GM18858 (cell line): ENCODE data around the gene SENP3.

ENCODE experiments used
- ATAC-seq: cut with Tn5 transposase; IDR thresholded peaks from one replicate; pipeline ENCODE4 v1.9.1; 2021; ENCODE audit not compliant: unreplicated experiment

Gene SENP3

DNA sequence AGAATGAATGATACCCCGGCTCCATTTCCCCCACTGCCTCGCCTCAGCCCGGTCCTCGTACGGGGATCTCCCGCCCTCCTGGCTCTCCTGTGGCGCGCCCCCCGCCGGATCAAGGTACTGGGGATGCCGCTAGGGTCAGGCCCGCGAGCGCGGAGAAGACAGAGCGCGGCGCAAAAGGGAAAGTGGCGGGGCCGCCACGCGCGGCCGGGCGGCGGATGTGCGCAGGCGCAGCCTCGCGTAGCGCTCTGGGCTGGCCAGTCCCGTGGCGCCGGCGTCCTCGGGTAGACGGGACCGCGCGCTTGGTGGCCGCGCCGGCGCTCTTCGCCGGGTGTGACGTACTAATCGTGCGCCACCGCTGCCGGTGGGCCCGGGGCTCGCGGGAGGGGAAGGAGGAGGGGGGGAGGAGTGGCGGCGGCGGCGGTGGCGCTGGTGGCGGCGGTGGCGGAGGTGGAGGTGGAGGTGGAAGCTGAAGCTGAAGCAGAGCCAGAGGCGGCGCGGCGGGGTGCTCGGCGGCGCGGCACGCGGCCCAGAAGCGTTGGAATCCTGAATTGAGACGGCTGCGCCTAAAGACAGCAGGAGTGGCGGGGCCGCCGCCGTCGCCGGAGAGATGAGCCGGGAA is at the start of gene SENP3:
TSS of gene SENP3 (plus strand) at position 331 of the 619 bp plus-strand sequence. CDS start 1,158 bp downstream, outside the sequence.
- no peak for ATAC-seq

DNA sequence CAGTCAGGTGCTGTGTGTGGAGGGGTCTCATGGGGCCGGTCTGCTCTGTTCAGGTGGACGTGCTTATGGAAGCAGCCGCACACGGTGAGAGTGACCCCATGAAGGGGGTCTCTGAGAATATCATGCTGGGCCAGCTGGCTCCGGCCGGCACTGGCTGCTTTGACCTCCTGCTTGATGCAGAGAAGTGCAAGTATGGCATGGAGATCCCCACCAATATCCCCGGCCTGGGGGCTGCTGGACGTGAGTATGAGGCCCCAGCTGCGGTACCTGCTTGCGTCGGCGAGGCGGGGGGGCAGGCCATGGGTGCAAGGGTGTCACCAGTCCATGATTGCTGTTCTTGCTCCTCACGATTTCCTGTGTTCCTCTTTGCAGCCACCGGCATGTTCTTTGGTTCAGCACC is 49.6 kb upstream of the SENP3 start:
- ATAC-seq: no peak

DNA sequence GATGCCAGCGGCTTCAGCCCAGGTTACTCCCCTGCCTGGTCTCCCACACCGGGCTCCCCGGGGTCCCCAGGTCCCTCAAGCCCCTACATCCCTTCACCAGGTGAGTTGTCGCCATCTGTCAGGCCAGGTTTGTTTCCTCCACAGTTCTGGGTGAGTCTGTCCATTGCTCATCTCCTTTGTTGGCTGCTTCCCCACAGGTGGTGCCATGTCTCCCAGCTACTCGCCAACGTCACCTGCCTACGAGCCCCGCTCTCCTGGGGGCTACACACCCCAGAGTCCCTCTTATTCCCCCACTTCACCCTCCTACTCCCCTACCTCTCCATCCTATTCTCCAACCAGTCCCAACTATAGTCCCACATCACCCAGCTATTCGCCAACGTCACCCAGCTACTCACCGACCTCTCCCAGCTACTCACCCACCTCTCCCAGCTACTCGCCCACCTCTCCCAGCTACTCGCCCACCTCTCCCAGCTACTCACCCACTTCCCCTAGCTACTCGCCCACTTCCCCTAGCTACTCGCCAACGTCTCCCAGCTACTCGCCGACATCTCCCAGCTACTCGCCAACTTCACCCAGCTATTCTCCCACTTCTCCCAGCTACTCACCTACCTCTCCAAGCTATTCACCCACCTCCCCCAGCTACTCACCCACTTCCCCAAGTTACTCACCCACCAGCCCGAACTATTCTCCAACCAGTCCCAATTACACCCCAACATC is 48.7 kb upstream of the SENP3 start:
- no peak for ATAC-seq

DNA sequence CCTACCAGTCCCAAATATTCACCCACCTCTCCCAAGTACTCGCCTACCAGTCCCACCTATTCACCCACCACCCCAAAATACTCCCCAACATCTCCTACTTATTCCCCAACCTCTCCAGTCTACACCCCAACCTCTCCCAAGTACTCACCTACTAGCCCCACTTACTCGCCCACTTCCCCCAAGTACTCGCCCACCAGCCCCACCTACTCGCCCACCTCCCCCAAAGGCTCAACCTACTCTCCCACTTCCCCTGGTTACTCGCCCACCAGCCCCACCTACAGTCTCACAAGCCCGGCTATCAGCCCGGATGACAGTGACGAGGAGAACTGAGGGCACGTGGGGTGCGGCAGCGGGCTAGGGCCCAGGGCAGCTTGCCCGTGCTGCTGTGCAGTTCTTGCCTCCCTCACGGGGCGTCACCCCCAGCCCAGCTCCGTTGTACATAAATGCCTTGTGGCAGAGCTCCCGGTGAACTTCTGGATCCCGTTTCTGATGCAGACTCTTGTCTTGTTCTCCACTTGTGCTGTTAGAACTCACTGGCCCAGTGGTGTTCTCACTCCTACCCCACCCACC is 47.8 kb upstream of the SENP3 start:
- no peak for ATAC-seq

DNA sequence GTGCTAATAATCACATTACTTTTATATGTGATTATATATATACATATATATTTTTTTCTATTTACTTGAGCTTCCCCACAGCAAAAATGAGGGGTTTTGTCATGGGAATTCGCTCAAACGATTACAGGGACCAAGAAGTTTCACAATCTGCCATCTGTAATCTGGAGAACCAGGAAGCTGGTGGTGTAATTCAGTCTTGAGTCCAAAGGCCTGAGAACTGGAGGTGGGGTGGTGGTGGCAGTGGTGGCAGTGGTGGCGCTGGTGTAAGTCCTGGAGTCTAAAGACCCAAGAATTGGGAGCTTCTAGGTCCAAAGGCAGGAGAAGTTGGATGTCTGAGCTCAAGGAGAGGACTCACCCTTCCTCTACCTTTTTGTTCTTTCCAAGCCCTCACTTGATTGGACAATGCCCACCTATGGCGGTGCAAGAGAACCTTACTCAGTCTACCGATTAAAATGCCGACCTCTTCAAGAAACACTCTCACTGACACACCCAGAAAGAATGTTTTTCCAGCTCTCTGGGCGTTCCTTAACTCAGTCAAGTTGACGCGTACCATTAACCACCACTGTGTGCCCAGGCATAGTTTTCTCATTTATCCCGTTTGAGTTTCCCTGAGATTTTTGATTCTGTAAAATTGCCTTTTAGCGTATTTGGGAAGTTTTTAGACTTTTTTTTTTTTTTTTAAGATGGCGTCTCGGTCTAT is 45.7 kb upstream of the SENP3 start:
- ATAC-seq: no peak

DNA sequence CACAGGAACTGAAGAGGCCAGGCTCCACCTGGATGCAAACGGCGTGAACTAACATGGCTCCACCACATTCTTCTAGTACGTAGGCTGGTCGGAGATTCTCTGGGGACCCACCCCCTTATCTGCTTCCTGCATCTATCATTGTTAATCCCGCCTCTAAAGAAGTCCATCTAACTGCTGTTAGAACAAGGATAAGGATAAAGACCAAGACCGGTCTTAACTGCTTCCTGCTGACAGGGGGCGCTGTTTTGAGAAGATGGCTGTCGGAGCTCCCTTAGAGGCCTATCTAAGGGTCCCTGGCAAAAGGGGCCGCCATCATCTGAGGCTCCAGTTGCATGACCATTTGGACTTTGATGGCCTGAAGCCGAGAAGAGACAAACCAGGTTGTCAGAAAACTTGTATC is 38.7 kb upstream of the SENP3 start:
- no peak for ATAC-seq

DNA sequence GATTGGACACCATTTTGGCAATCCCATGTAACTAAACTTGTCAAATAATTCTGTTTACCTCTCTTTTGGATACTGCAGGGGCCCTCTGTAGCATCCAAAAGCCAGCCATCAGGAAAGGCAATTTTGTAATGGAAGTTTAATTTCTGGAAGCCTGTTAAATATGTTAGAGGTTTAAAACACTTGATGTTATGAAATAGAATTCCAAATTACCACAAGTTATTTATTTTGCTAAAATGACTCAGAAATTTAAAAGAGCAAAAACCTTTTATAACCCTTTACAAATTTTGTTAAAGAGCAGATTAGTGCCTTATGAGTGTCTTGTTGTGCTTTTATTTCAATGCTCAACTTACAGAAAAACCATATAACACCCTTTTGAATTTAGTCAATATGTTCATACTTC is 32.9 kb upstream of the SENP3 start:
- ATAC-seq: no peak

DNA sequence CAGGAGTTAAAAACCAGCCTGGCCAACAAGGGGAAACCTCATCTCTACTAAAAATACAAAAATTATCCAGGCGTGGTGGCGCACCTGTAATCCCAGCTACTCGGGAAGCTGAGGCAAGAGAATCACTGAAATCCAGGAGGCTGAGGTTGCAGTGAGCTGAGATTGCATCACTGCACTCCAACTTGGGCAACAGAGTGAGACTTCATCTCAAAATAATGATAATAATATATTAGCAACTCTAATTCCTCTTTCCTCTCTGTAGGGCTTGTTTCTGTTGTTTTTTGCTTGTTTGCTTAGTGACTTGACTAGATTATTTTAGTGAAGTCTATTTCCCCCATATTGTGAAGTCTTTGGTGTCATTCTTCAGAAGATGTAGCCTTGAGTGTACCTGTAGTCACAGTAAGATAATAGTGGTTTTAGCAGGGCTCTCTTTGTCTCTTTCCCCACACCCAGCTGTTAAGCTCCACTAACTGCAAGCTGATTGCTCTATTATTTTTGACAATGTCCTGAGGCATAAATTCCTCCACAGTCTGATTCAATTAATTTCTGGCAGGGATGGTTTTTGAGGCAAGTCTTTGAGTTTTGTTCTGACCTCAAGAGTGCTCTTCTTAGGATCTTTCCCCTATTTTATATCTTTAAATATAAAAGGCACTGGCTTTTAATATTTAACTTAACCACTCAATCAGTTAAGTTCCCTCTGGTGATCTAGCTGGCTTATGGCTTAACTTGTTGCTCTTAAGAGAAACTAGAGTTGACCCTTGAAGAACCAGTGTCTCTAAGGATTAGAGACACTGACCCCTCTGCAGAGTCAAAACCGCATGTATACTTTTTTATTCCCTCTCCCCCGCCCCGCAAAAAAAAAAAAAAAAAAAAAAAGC is 31.5 kb upstream of the SENP3 start:
- ATAC-seq: no peak

DNA sequence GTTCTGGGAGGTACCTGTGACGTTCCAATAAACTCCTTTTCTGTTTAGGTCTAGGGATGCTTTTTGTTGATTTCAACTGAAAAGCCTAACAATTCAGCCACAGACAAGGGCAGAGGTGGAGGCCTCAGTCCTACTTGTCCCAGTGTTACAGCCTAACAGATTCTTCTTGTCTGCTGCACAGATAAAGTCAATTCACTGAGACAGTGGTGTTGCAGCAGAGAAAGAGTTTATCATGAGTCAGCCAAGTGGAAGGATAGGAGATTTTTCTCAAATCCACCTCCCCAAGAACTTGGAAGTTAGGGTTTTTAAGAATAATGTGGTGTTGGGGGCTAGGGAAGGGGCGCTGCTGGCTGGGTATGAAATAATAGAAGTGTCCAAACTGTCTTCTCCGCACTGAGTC is 23.7 kb upstream of the SENP3 start:
- ATAC-seq: no peak

DNA sequence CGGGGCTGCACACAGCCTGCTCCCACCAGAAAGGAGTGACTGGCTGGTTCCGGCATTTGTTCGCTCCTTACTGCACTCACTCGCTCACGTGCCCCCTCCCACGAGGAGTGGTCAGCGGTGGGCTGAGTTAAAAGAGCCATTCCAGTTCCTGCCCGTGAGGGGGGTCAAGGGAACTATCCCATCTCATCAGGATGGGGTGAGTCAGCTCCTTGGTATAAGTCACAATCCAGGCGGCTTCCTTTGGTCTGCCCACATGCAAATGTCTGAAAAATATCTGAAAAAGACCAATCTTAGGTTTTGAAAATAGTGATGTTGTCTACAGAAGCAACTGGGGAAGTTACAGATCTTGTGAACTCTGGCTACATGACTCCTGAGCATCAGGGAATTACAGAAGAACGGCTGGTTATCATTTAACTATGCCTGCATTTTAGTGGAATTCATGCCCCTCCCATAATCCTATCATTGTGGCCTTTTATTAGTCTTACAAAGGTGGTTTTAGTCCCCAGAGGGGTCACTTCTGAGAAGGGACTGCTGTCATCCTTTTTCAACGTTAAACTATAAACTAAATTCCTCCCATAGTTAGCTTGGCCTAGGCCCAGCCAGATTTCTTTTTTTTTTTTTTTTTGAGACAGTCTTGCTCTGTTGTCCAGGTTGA is 22.7 kb upstream of the SENP3 start:
- no peak for ATAC-seq

DNA sequence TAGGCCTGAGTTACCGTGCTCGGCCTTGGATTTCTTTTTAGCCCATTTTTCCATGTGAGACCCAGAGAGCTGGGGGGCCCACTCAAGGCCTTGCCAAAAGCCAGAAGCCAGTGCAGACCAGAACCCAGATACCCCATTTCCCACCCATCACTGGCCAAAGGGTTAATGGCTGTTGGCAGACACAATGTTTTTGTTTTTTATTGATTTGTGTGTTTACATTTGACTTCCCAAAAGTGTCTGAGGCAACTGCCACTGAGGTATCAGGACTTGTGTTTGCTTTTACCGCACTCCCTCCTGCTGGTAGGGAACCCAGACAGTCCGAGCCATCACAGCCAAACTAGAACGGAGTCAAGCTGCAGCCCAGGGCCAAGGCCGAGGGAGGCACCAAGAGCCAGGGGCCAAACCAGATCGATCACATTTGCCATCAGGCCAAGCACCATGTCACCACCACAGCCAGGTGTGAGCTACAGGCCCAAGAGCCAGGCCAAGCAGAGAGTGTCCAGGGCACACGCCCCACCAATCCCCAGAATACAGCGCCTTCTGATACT is 20.6 kb upstream of the SENP3 start:
- no peak for ATAC-seq

DNA sequence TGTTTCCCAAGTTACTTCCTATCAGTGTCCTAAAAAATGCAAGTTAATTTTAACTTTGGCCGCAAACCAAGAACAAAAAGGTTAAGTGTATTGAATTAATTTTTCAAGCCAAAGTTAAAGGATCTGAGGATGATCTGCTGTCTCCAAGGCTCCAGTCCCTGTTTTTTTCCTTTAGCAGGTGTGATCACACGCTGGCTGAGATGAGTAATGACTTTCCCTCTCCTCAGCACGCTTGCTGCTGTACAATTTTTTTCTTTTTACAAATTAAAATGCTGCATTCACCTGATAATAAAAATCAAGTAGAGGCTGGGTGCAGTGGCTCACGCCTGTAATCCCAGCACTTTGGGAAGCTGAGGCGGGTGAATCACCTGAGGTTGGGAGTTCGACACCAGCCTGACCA is 16.8 kb upstream of the SENP3 start:
- no peak for ATAC-seq

DNA sequence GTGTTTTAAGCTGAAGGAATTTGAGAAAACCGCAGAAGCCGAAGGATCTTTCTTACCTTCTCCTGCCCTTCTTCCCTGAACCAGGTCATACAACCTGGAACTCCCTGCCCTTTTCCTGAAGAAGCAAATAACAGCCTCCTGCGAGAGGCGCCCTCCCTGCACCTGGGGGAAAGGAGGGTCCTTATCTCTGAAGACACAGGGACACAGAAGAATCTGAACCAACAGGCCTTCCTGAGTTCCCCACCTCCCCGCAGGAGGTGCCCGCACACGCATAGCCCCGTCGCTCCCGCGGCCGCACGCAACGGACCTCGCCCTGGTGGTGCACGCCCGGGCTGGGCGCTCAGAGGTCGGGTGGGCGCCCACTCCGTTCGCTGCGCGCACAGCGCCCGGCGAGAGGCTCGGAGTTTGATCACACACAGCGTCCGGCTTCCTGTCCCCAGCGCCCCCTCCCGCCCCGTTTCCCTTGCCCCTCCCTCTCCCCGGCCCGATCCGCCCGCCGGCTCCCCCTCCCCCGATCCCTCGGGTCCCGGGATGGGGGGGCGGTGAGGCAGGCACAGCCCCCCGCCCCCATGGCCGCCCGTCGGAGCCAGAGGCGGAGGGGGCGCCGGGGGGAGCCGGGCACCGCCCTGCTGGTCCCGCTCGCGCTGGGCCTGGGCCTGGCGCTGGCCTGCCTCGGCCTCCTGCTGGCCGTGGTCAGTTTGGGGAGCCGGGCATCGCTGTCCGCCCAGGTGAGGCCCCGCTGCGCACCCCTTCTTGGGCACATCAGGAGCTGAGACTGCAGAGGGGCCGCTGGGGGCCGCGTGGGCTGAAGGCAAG is 12.9 kb upstream of the SENP3 start, which contains the start of gene TNFSF12:
TSS of gene TNFSF12 (plus strand) at position 474 of the 816 bp plus-strand sequence. CDS start at position 570, 96 bp downstream.
- no peak for ATAC-seq

DNA sequence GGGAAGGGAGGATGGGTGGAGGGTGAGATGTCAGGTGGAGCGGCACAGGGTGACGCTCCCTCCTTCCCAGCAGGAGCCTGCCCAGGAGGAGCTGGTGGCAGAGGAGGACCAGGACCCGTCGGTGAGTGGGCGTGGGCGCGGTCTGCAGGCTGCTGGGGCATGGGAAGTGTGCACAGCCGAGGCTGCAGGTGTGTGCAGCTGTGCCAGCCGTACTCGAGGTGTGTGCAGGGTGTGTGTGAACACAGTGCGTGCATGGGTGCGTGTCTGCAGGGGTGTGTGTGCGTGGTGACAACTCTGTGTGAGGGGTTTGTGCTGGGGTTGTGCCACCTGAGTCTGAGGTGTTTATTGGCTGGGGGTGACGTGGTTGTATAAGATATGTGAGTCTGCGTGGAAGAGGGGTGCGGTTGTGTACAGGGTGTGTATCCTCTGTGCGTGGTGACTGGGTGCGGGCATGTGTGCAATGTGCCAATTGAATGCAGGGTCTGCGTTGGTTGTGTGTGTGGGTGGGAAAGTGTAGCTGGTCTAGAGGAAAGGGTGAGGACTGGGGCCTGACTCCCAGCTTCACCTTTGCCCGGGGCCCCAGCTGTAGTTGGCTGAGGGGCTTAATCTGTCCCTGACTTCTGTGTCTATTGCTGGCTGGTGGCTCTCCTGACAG is 12.2 kb upstream of the SENP3 start:
- no peak for ATAC-seq

DNA sequence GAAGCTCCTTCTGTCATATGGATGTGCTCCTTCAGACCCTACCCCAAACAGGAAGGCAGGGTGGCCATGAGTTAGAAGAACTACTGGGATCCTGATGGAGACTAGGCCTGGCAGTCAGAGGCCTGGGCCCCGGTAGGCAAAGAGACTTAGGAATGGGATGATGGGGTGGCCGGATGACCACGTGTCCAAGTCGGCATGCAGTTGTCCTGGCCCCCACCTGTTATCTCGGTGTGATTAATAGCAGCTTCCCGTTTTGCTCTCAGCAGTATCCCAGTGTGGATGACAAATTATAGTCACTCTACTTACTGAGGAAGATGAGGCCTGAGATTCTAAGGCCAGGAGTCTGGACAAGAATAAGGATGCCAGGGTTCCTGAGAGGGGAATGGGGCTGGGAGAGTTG is 11.4 kb upstream of the SENP3 start:
- no peak for ATAC-seq

DNA sequence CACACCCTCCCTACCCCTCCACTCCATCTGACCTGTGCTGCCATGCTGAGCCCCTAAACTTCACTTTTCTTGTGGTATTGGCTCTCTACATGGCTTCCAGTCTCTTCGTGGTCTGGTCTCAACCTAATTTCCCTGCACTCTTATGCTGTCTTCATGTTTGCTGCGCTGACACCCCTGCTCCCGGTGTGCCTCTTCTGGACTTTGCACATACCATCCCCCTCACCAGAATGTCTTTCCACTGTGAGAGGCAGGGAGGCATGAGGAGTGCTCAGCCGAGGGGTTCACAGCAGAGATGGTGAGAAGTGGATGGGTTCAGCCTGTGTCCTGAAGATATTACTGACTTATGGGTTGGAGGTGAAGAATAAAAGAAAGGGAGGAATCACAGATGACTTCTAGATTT is 10.3 kb upstream of the SENP3 start:
- ATAC-seq: no peak

DNA sequence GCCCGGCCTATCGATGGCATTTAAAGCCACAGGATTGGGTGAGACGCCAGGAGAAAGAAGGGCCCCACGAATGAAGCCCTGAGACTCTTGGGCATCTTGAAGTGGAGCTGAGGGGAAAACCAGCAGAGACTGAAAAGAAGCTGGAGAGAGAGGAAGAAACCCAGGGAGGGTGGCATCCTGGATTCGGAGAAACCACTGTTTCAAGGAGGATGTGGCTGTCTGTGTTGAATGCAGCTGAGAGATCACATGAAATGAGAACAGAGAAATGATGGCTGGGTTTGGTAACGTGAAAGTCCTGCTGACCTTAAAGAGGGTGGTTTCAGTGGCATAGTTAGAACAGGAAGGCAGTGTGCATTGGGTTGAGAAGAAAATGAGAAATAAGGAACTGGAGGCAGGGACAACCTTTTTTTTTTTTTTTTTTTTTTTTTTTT is 9.1 kb upstream of the SENP3 start:
- peak; percentile 88 for ATAC-seq

DNA sequence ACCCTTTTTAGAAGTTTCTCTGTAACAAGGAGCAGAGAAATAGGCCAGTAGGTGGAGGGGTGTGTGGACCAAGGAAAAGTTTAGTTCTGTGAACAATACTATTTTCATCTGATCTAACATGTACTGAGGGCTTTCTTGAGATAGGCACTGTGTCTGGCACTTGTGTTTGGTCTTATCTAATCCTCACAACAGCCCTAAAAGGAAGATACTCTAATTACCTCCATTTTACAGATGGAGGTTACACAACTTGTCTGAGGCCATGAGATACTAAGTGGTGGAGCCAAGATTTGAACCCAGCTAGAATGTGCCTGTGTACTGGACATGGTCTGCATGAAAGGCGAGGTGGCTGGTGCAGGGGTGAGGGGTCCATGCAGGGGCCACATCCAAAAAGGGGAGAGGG is 8.4 kb upstream of the SENP3 start:
- no peak for ATAC-seq
